ENCODE measurements around the gene VGLL4.
"Not testable (repeated sequence)": the region's sequence is repeated elsewhere in the genome, so short reads cannot be mapped to it uniquely, and the experiment has no call there.

VGLL4 gene

DNA sequence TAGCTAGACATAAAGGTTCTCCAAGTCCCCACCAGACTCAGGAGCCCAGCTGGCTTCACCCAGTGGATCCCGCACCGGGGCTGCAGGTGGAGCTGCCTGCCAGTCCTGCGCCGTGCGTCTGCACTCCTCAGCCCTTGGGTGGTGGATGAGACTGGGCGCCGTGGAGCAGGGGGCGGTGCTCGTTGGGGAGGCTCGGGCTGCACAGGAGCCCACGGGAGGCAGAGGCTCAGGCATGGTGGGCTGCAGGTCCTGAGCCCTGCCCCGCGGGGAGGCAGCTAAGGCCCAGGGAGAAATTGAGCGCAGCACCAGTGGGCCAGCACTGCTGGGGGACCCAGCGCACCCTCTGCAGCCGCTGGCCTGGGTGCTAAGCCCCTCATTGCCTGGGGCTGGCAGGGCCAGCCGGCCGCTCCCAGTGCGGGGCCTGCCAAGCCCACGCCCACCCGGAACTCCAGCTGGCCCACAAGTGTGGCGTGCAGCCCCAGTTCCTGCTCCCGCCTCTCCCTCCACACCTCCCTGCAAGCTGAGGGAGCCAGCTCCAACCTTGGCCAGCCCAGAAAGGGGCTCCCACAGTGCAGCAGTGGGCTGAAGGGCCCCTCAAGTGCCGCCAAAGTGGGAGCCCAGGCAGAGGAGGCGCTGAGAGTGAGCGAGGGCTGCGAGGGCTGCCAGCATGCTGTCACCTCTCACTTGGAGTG is 130.4 kb downstream of the VGLL4 start:
- H3K4me1 ChIP-seq (ENCODE audit: insufficient read depth, low read length): peaks cover 39% of the 10 kb centered on the region
- H3K27ac ChIP-seq (ENCODE audit: low read depth, low read length); H3K36me3 ChIP-seq (ENCODE audit: insufficient read depth, low read length); H3K9me3 ChIP-seq (ENCODE audit: low read length); H3K9ac ChIP-seq (ENCODE audit: low read length); H3K27me3 ChIP-seq (ENCODE audit: control insufficient read depth in 1 of 2, insufficient read depth in 2 of 2, low read length in 2 of 2); H3K4me3 ChIP-seq (ENCODE audit: low read depth in 1 of 2, low read length in 2 of 2): not testable (repeated sequence)

DNA sequence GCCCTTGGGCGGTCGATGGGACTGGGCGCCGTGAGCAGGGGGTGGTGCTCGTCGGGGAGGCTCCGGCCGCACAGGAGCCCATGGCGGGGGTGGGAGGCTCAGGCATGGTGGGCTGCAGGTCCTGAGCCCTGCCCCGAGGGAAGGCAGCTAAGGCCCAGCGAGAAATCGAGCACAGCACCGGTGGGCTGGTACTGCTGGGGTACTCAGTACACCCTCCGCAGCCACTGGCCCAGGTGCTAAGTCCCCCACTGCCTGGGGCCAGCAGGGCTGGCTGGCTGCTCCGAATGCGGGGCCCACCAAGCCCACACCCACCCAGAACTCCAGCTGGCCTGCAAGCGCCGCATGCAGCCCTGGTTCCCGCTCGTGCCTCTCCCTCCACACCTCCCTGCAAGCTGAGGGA is 132.1 kb downstream of the VGLL4 start:
- H3K27me3 ChIP-seq (ENCODE audit: control insufficient read depth in 1 of 2, insufficient read depth in 2 of 2, low read length in 2 of 2); H3K9ac ChIP-seq (ENCODE audit: low read length); H3K9me3 ChIP-seq (ENCODE audit: low read length); H3K4me3 ChIP-seq (ENCODE audit: low read depth in 1 of 2, low read length in 2 of 2); H3K27ac ChIP-seq (ENCODE audit: low read depth, low read length); H3K36me3 ChIP-seq (ENCODE audit: insufficient read depth, low read length): not testable (repeated sequence)
- H3K4me1 ChIP-seq (ENCODE audit: insufficient read depth, low read length): peaks cover 48% of the 10 kb centered on the region

DNA sequence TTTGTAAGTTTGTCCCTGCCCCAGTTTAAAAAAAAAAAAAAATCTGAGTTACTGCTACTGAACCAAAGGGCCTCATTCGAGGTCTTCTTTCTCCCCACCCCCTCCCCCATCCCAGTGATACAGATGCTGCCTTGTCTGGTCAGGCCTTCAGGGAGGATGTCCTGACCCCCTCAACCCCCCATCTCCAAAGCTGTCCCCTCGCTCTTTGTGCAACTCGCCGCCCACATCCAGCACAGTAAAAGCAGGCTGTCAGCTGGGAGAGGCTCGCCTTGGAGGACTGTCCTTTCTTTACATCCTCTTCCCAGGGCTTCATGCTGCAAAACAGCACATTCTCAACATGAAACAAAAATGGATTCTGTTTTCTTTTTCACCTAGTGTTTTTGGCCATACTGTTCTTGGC is 133.4 kb downstream of the VGLL4 start:
- peaks cover 48% of the 10 kb centered on the region for H3K4me1 ChIP-seq (ENCODE audit: insufficient read depth, low read length)
- no peak overlapping the region for H3K9ac ChIP-seq (ENCODE audit: low read length)
- no peaks in the 10 kb centered on the region for H3K9me3 ChIP-seq (ENCODE audit: low read length)
- H3K27ac ChIP-seq (ENCODE audit: low read depth, low read length): peak overlapping the region; percentile 24
- no peaks in the 10 kb centered on the region for H3K27me3 ChIP-seq (ENCODE audit: control insufficient read depth in 1 of 2, insufficient read depth in 2 of 2, low read length in 2 of 2)
- H3K4me3 ChIP-seq (ENCODE audit: low read depth in 1 of 2, low read length in 2 of 2): no peak overlapping the region
- H3K36me3 ChIP-seq (ENCODE audit: insufficient read depth, low read length): no peaks in the 10 kb centered on the region

DNA sequence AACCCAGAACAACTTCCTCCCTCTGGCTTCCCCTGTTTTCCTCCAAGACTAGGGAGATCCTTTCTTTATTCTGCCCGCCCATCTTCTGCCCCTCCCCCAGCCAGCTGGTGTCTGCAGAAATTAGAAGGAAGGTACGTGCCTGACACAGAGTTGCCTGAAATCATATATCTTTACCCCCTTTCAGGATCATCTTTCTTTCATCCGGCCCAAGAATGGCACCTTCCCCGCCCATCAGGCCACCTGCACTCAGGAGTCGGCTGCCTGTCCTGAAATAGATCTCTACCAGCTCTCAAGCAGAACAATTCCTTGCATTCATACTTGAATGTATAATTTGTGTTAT is 133.7 kb downstream of the VGLL4 start:
- H3K27ac ChIP-seq (ENCODE audit: low read depth, low read length): peak overlapping the region; percentile 24
- H3K36me3 ChIP-seq (ENCODE audit: insufficient read depth, low read length): no peaks in the 10 kb centered on the region
- H3K9ac ChIP-seq (ENCODE audit: low read length): no peak overlapping the region
- no peaks in the 10 kb centered on the region for H3K9me3 ChIP-seq (ENCODE audit: low read length)
- peaks cover 47% of the 10 kb centered on the region for H3K4me1 ChIP-seq (ENCODE audit: insufficient read depth, low read length)
- H3K4me3 ChIP-seq (ENCODE audit: low read depth in 1 of 2, low read length in 2 of 2): no peak overlapping the region
- no peaks in the 10 kb centered on the region for H3K27me3 ChIP-seq (ENCODE audit: control insufficient read depth in 1 of 2, insufficient read depth in 2 of 2, low read length in 2 of 2)

DNA sequence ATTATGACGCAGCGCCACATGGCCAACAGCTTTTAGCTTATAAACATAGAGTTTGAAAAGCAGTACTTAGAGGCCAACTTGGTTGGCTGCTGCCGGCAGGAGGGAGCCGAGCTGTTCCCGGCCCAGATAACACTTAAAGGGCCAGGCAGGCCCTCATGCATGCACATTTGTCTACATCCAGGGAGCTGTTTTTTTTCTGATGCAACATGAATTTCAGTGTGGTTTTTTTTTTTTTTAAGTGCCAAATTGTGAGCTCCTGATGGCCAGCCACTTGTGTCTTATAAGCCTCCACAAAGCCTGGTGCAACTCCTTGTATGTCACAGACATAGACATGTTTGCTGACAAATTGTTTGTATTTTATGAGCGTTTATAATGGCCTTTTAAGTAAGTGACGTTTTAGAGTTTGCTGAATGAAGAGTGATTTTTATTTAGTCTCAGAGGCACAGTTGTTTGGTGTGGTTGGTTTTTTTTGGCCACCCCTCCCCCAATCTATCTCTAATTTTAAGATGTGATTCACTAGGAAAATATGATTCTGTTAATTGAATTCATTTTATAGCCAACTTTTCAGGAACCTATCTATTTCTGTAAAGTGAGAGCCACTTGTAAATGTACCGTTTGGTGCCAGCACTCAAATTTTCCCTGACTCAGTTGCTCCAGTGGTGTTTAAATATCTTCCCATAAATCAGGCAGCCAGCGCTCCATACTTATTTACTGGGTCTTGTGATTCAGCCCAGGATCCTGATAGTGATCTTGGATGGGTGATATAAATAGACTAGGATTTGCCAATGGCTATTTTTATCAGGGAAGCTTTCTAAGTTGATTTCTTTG is 134.3 kb downstream of the VGLL4 start:
- Histone ChIP-seq H3K27me3 (ENCODE audit: control insufficient read depth in 1 of 2, insufficient read depth in 2 of 2, low read length in 2 of 2) (no peaks in the 10 kb centered on the region), H3K4me1 (ENCODE audit: insufficient read depth, low read length) (peaks cover 41% of the 10 kb centered on the region), H3K9ac (ENCODE audit: low read length) (no peak overlapping the region), H3K9me3 (ENCODE audit: low read length) (no peaks in the 10 kb centered on the region), H3K27ac (ENCODE audit: low read depth, low read length) (peak overlapping the region; percentile 64), H3K4me3 (ENCODE audit: low read depth in 1 of 2, low read length in 2 of 2) (peak overlapping the region in 1 of 2 donors; percentile 9), H3K36me3 (ENCODE audit: insufficient read depth, low read length) (no peaks in the 10 kb centered on the region)

DNA sequence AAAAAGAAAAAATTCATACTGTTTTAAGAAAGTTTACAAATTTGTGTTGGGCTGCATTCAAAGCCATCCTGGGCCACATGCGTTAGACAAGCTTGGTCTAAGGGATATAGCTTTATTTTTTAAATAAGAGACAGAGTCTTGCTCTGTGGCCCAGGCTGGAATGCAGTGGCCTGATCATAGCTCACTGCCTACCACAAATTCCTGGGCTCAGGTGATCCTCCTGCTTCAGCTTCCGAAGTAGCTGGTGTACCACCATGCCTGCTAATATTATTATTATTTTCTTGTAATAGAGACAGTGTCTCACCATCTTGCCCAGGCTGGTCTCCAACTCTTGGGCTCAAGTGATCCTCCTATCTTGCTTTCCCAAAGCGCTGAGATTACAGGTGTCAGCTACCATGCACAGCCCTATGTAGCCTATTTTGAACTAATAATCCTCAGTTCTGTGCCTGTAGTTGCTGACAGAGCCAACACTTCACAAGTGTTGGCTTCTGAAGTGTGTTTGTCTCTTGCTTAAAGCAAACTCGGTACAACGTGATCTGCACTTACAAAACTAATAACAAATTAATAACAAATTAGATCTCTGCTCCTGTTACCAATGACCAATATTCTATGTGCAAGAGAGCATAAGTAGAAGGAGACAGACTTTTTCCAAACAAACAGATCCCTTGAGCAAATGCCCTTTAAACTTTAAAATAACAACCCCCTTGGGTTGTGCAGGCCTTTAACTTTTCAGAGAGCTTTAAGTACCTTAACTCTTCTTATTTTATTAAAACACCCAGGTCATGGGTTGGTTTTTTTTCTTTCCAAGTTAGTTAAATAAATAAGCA is 135.2 kb downstream of the VGLL4 start:
- Histone ChIP-seq H3K9ac (ENCODE audit: low read length) (no peak overlapping the region), H3K27me3 (ENCODE audit: control insufficient read depth in 1 of 2, insufficient read depth in 2 of 2, low read length in 2 of 2) (no peaks in the 10 kb centered on the region), H3K4me1 (ENCODE audit: insufficient read depth, low read length) (peaks cover 33% of the 10 kb centered on the region), H3K4me3 (ENCODE audit: low read depth in 1 of 2, low read length in 2 of 2) (no peak overlapping the region), H3K36me3 (ENCODE audit: insufficient read depth, low read length) (no peaks in the 10 kb centered on the region), H3K27ac (ENCODE audit: low read depth, low read length) (peak overlapping the region; percentile 64), H3K9me3 (ENCODE audit: low read length) (no peaks in the 10 kb centered on the region)

DNA sequence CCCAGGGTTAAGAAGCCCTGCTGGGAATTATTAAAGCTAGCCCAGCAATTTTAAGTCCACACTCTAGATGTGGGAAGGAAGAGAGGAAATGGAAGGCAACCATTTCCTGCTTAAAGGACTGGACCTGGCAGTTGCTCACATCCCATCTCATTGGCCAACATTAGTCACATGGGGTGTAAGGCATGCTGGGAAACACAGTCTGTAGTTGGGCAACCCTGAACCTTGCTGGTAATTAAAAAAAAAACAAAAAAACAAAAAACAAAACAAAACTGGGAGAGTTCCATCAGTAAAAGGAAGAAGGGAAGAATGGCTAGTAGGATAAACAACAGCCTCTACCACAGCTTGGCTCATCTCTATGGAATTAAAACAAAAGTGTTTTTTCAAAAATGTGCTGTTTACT is 136.0 kb downstream of the VGLL4 start:
- Histone ChIP-seq H3K27ac (ENCODE audit: low read depth, low read length) (peak overlapping the region; percentile 20), H3K27me3 (ENCODE audit: control insufficient read depth in 1 of 2, insufficient read depth in 2 of 2, low read length in 2 of 2) (no peaks in the 10 kb centered on the region)

More for the DNA sequence above, 136.0 kb downstream of the VGLL4 start:
- no peaks in the 10 kb centered on the region for H3K36me3 ChIP-seq (ENCODE audit: insufficient read depth, low read length)
- no peak overlapping the region for H3K9ac ChIP-seq (ENCODE audit: low read length)
- no peak overlapping the region for H3K4me3 ChIP-seq (ENCODE audit: low read depth in 1 of 2, low read length in 2 of 2)
- H3K9me3 ChIP-seq (ENCODE audit: low read length): no peaks in the 10 kb centered on the region
- H3K4me1 ChIP-seq (ENCODE audit: insufficient read depth, low read length): peaks cover 33% of the 10 kb centered on the region
